Lower leg skin (tissue), 3 donors: ENCODE data around the gene YTHDF1.

ENCODE experiments used
- POLR2A ChIP-seq, 2 donors: fragments of 450-650 bp; IDR thresholded peaks; one replicate each; pipeline ENCODE4 v1.6.1; 2016 to 2017; ENCODE audit warnings: antibody characterized with exemption in 2 of 2, mild to moderate bottlenecking in 1 of 2, moderate library complexity in 1 of 2
- TF ChIP-seq, protein P1 (sequence below), 3 donors: fragments of 450-650 bp; IDR thresholded peaks; one replicate each; pipeline ENCODE4 v1.5.1; 2016; ENCODE audit warnings: antibody characterized with exemption in 3 of 3, mild to moderate bottlenecking in 3 of 3, moderate library complexity in 2 of 3

DNA sequence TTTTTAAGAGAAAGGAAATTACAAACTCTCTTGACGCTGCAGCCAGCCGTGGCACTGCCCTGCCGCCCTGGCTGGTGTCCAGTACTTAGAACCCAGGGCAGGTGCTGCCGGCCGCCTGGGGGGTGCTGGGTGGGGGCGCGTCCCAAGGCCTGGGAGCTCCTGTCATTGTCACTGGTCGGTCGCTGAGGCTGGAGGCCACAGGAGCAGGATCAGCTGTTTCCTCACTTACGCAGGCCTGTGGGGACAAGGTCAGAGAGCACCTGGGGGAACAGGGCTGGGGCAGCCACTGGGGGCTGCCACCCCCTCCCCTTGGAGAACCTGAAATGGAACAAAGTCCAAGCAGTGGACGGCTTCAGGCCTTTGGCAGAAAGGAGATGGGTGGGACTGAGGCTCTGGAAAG lies 25.3 kb upstream of the YTHDF1 start:
- TF ChIP-seq, protein P1, sequence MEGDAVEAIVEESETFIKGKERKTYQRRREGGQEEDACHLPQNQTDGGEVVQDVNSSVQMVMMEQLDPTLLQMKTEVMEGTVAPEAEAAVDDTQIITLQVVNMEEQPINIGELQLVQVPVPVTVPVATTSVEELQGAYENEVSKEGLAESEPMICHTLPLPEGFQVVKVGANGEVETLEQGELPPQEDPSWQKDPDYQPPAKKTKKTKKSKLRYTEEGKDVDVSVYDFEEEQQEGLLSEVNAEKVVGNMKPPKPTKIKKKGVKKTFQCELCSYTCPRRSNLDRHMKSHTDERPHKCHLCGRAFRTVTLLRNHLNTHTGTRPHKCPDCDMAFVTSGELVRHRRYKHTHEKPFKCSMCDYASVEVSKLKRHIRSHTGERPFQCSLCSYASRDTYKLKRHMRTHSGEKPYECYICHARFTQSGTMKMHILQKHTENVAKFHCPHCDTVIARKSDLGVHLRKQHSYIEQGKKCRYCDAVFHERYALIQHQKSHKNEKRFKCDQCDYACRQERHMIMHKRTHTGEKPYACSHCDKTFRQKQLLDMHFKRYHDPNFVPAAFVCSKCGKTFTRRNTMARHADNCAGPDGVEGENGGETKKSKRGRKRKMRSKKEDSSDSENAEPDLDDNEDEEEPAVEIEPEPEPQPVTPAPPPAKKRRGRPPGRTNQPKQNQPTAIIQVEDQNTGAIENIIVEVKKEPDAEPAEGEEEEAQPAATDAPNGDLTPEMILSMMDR (IDR thresholded peaks at IDR 0.05) = no peak
- no peak for TF ChIP-seq POLR2A (IDR thresholded peaks at IDR 0.05)
